GM06990 (cell line): ENCODE measurements around the gene TTR.

Experiments
- DNase-seq: peaks from one replicate; pipeline ENCODE4 v3.0.0-alpha.2; 2011; ENCODE audit not compliant: insufficient read length; ENCODE audit errors: extremely low read depth
- H3K27me3 ChIP-seq: replicated peaks from 2 replicates; pipeline ENCODE4 v1.6.0; 2011; ENCODE audit warnings: low read length; ENCODE audit not compliant: control insufficient read depth, insufficient read depth
- H3K36me3 ChIP-seq: 2 replicates; pipeline ENCODE4 v1.5.1; 2011; ENCODE audit warnings: low read length; ENCODE audit not compliant: control insufficient read depth, insufficient read depth
- H3K4me3 ChIP-seq: replicated peaks from 2 replicates; pipeline ENCODE4 v1.5.1; 2011; ENCODE audit warnings: low read depth, mild to moderate bottlenecking, control low read depth, low read length
- TF ChIP-seq, protein P1 (sequence below): IDR thresholded peaks from 2 replicates; pipeline ENCODE4 v1.5.1; 2011; ENCODE audit warnings: low read length, control low read depth, mild to moderate bottlenecking, inconsistent platforms; ENCODE audit not compliant: insufficient read depth, poor library complexity, severe bottlenecking

The TTR gene

DNA sequence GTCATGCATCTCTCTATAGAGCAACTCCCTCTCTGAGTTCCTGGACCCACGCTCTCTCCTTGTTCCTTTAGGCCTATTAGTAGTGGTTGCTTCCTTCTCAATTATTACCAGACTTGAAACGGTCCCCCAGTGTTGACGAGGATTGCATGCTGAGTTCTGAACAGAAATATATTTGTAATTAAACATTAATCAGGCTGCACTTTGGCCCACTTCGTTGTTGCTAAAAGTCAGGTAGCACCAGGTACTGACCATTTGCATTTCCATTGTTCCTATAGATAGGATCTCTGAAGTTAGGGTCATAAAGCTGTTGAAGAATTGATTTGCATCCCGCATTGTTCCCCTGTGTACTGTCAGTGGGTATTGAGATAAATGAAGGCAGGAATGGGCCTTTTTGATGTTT is 36.9 kb upstream of the TTR start:
- H3K36me3 ChIP-seq, result no peaks in the 10 kb centered on the region
- TF ChIP-seq, protein P1, sequence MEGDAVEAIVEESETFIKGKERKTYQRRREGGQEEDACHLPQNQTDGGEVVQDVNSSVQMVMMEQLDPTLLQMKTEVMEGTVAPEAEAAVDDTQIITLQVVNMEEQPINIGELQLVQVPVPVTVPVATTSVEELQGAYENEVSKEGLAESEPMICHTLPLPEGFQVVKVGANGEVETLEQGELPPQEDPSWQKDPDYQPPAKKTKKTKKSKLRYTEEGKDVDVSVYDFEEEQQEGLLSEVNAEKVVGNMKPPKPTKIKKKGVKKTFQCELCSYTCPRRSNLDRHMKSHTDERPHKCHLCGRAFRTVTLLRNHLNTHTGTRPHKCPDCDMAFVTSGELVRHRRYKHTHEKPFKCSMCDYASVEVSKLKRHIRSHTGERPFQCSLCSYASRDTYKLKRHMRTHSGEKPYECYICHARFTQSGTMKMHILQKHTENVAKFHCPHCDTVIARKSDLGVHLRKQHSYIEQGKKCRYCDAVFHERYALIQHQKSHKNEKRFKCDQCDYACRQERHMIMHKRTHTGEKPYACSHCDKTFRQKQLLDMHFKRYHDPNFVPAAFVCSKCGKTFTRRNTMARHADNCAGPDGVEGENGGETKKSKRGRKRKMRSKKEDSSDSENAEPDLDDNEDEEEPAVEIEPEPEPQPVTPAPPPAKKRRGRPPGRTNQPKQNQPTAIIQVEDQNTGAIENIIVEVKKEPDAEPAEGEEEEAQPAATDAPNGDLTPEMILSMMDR, result no peak
- H3K4me3 ChIP-seq, result no peak overlapping the region
- no peaks in the 10 kb centered on the region for H3K27me3 ChIP-seq
- no peak for DNase-seq

DNA sequence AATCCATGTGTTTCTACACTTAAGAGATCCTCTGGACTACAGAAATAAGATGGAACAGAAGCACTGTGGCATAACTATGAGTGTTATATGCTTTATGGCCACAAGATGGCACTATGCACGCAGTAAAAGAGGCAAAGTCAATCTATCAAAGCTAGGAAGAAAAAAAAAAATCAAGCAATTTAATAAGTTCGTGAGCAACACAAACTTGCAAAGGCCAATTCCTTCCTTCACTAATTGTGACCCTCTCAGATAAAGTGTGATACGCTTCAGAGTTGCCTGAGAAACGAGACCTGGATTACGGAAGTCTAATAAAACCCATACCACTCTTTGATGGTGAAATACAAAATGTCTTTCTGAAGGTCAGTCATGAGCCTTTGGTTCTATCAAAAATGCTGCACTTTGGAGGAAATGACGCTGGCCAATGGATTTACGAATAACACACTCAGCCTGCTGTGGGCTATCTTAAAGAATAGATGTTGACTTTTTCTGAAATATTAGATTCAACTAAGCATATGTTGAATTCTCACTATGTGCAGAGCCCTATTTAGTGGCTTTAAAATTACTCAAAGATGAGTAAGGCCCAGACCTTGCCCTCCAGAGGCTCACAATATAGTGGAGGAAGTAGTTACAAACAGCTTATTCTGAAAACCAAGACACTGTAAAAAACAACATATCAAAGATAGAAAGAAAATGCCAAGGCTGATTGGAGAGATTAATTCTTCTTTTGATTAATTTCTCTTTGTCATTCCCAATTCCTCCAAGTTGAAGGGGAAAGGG is 35.5 kb upstream of the TTR start:
- Histone ChIP-seq H3K4me3 (no peak overlapping the region), H3K27me3 (no peaks in the 10 kb centered on the region), H3K36me3 (no peaks in the 10 kb centered on the region)
- TF ChIP-seq, protein P1, result peak; percentile 62
- DNase-seq, result peak; percentile 37

DNA sequence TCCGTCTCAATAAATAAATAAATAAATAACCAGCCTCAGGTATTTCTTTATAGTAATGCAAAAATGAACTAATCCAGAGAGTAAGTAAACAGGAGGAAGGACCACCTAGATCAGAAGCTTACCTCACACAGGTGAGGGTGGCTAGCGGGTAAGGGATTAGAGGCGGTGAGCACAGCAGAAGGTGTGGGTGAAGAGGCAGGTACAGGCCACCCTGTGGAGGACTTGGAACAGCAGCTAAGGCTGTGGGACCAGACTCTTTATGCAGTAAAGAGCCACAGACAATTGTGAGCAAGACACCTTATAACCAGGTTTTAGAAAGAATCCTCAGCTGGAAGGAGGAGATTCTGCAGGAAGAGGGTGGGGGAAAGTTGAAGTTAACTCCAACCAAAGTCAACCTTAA is 34.2 kb upstream of the TTR start:
- H3K36me3 ChIP-seq, result no peaks in the 10 kb centered on the region
- no peaks in the 10 kb centered on the region for H3K27me3 ChIP-seq
- TF ChIP-seq, protein P1, result no peak
- no peak overlapping the region for H3K4me3 ChIP-seq
- no peak for DNase-seq

DNA sequence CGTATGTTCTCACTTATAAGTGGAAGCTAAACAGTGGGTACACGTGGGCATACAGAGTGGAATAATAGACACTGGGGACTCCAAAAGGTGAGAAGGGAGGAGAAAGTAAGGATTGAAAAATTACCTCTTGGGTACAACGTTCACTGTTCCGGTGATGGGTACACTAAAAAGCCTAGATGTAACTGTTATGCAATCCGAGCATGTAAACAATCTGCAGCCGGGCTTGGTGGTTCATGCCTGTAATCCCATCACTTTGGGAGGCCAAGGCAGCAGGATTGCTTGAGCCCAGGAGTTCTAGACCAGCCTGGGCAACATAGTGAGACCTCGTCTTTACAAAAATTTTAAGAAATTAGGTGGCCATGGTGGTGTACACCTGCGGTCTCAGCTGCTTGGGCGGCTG is 33.1 kb upstream of the TTR start:
- TF ChIP-seq, protein P1, result no peak
- no peak overlapping the region for H3K4me3 ChIP-seq
- no peak for DNase-seq
- H3K27me3 ChIP-seq, result no peaks in the 10 kb centered on the region
- no peaks in the 10 kb centered on the region for H3K36me3 ChIP-seq

DNA sequence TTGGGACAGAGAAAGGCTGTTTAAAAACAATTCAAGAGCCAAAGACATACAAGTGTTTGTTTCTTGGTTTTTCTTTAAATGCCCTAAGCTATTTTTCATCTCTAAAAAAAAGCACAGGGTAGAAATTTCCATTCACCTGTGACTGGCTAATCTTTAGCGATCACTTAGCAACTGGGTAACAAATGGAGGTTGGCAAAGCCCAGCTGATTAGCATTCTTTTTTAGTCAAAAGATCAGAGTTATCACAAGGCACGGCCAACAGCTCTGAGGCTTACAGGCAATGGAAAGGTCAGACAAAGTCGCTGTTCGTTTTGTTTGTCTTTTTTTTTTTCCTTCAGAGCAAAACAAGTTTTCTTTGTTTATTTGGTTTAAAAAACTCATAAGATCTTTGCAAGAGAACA is 29.0 kb upstream of the TTR start:
- TF ChIP-seq, protein P1, result no peak
- no peak for DNase-seq
- Histone ChIP-seq H3K4me3 (no peak overlapping the region), H3K27me3 (no peaks in the 10 kb centered on the region; the same call in 1 of the 2 replicates), H3K36me3 (no peaks in the 10 kb centered on the region)

DNA sequence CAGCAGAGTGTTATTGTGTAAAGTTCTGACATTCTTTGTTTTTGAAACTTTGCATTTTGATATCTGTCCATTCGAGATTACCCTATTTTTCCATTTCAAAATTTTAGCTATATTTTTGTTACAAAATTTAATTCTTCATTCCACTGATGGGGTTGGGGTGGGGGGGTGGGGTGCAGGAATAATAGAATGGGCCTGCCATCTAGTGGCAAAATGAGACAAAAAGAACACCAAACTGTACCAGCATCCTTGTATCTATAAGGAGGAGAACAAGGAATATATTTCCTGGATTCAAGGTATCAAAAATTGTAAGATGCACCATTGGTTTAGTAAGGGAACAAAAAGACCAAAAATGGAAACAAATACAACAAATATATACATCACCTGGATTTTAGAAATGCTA is 27.9 kb upstream of the TTR start:
- no peak overlapping the region for H3K4me3 ChIP-seq
- no peaks in the 10 kb centered on the region for H3K36me3 ChIP-seq
- no peaks in the 10 kb centered on the region; the same call in 1 of the 2 replicates for H3K27me3 ChIP-seq
- TF ChIP-seq, protein P1, result peak; percentile 31
- no peak for DNase-seq
